GM18511 (cell line): ENCODE results near the gene FASTK.
A peak's percentile ranks its signal among the peaks of the same experiment; 100 is the strongest.
"Not testable (repeated sequence)": the region's sequence is repeated elsewhere in the genome, so short reads cannot be mapped to it uniquely, and the experiment has no call there.

ENCODE experiments used
- ATAC-seq: cut with Tn5 transposase; IDR thresholded peaks from one replicate; pipeline ENCODE4 v1.9.1; 2021; ENCODE audit warnings: mild to moderate bottlenecking, moderate library complexity; ENCODE audit not compliant: unreplicated experiment

The FASTK gene

DNA sequence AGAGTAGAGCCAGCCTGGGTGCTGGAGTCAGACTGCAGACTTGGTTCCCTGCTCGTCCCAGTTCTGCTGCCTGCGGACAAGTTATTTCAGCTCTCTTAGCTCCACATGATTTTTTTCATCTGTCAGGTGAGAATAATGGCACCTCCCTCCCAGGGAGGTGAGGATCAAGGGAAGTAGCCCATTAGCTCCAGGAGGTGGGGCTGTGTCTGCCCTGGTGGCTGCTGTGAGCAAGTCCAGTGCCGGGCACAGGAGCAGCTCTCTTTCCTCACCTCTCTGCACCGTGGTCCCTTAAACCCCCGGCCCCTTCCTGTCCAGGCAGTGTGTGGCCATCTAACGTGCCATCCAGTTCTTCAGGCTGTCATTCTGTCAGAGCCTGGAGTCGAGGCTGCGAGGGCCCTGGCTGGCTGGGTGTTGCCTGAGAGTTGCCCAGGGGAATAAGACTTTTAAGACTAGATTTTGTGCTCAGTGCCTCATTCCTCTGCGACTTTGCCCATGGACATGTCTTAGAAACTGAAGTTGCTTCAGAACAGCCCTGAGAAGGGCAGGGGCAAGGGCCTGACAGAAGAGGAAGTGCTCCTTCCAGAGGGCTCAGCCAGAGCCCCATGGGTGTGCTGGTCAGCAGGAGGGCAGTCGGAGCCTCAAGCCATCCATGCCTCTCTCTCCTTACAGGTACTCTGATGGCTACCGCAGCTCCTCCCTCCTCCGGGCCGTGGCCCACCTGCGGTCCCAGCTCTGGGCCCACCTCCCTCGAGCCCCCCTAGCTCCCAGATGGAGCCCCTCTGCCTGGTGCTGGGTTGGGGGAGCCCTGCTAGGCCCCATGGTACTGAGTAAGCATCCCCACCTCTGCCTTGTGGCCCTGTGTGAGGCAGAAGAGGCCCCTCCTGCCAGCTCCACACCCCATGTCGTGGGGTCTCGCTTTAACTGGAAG lies 47.4 kb downstream of the FASTK start:
- no peak for ATAC-seq

DNA sequence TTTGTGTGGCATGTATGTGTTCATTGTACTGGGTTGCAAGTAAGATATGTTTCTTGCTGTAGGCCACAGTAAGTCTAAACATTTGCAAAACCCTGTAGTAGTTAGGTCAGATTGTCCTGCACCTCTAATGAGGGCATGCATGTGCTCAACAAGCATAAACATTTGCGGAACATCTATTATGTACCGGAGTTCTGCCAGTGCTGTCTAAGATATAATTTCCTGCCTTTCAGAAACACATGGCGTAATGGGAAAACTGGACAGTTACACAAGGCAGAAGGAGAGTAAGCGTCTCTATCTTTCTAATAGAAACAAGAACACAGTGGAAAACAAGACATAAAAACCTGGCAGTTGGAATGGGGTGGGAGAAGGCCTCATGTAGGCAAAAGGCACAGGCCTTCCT lies 49.6 kb downstream of the FASTK start:
- ATAC-seq = no peak

DNA sequence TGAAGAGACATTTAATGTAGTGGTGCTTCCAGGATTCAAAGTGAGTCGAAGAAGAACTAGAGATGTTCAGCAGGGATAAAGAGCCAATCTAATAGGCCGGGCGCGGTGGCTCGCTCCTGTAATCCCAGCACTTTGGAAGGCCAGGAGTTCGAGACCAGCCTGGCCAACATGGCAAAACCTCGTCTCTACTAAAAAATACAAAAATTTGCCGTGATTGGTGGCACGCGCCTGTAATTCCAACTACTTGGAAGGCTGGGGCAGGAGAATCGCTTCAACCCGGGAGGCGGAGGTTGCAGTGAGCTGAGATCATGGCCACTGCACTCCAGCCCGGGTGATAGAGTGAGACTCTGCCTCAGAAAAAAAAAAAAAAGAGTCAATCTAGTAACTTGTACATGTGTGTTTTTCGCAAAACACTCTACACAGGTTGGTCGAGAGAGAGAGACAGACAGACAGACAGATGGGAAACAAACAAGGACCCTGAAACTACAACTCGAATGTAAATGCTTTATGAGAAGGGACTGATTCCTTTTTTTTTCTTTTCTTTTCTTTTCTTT lies 51.6 kb downstream of the FASTK start:
- ATAC-seq = no peak

DNA sequence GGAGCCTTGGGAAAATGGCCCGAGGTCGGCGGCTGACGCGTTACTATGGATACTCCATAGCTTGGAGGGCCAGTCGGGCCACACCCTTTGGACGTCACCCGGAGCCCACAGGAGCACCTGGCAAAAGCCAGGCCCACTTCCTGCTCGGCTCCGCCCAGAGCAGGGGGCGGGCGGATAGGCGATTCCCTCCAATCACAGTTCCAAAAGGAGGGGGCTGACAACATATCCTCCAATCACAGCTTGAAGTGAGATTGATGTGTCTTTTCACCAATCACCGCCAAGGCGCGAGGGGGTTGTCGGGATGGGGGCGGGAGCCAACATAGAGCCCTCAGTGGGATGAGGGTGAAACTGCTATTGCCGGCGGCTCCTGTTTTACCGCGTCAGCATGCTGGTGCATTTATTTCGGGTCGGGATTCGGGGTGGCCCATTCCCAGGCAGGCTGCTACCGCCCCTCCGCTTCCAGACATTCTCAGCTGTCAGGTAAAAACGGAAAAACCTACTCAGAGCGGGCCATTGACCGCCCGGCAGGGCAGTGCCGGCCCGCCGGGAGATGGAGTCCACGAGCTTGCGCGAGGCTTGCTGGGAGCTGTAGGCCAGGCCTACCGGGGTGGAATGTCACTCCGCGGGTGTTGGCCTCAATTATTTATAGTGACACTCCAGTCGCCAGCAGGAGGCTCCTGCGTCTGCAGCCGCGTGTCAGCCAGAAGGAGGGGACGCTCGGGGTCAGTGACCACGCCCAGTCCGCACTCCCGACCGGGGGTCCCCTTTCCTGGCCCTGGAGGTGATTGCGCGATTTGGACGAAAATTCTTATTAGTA lies 52.3 kb downstream of the FASTK start, which contains the start of gene ABCB8:
ABCB8 (plus strand) TSS at position 320 of the 817 bp plus-strand sequence; CDS start at position 386, 66 bp downstream.
- peak; percentile 97 for ATAC-seq

DNA sequence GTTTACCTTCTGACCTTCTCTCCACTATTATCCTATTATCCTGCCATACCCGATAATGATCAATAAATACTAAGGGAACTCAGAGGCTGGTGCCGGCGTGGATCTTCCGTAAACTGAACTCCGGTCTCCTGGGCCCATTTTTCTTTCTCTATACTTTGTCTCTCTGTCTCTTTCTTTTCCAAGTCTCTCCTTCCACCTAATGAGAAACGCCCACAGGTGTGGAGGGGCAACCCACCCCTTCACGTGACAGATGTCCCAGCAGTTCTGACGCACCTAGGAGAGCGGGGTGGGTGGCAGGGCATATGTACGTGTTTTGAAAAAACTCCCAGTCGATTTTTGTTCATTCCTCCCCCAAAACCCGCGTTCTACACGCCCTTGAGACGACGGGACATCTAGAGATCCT lies 52.9 kb downstream of the FASTK start:
- peak; percentile 11 for ATAC-seq

DNA sequence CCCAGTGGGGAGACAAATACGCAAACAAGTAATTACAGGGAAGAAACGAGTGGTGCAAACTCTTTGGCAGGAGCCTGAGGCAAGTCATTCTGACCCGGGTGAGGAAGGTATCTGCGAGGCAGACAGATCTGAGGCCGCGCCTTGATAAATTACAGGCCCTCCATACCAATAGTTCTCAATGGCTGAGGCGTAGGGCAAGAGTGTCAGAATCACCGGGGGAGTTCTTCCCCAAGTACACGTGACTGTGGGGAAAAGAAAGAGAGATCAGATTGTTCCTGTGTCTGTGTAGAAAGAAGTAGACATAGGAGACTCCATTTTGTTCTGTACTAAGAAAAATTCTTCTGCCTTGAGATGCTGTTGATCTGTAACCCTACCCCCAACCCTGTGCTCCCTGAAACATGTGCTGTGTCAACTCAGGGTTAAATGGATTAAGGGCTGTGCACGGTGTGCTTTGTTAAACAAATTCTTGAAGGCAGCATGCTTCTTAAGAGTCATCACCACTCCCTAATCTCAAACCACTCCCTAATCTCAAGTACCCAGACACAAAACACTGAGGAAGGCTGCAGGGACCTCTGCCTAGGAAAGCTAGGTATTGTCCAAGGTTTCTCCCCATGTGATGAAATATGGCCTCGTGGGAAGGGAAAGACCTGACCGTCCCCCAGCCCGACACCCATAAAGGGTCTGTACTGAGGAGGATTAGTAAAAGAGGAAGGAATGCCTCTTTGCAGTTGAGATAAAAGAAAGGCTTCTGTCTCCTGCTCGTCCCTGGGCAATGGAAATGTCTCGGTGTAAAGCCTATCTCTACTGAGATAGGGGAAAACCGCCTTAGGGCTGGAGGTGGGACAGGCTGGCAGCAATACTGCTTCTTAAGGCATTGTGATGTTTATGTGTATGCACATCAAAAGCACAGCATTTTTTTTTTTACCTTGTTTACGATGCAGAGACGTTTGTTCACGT lies 53.6 kb downstream of the FASTK start:
- ATAC-seq = not testable (repeated sequence)
